Motor neuron (in vitro differentiated cells): ENCODE results near the gene CENPC. TPM values are rescaled to one million over a fixed set of nuclear protein-coding genes. Genes with fewer than 3 reads are reported as not detected.
"Not testable (repeated sequence)": the region's sequence is repeated elsewhere in the genome, so short reads cannot be mapped to it uniquely, and the experiment has no call there.

Experiments
- ATAC-seq, 8 experiments: fragments of 200-7000 bp; cut with Tn5 transposase; replicated peaks in 6 of 8; 2 replicates each; pipeline ENCODE4 v1.8.0; 2021; ENCODE audit warnings: mild to moderate bottlenecking in 8 of 8, moderate library complexity in 8 of 8
- H3K27ac ChIP-seq, 2 donors: fragments of 250-450 bp; sonication (Bioruptor Pico); 2 replicates each; pipeline ENCODE4 v1.9.0; 2021; ENCODE audit warnings: antibody characterized with exemption in 2 of 2, mild to moderate bottlenecking in 2 of 2, moderate library complexity in 1 of 2
- H3K4me1 ChIP-seq, 2 donors: fragments of 250-450 bp; sonication (Bioruptor Pico); replicated peaks in 1 of 2; 2 replicates each; pipeline ENCODE4 v1.6.1; 2021; ENCODE audit warnings: antibody characterized with exemption in 2 of 2, mild to moderate bottlenecking in 2 of 2, moderate library complexity in 1 of 2
- H3K4me3 ChIP-seq, 5 donors: fragments of 250-450 bp; sonication (Bioruptor Pico); 2 replicates each; pipeline ENCODE4 v1.9.0; 2021; ENCODE audit warnings: antibody characterized with exemption in 5 of 5, mild to moderate bottlenecking in 5 of 5, moderate library complexity in 4 of 5
- WGBS, 10 experiments: fragments of 450-650 bp; shearing (Covaris generic); methylation state at CpG; one replicate each; pipeline ENCODE4 v1.0.0; 2022; 5-methylcytosine and 5-hydroxymethylcytosine counted together
- in situ Hi-C, 9 experiments: fragments of 400-800 bp; cut with MboI; loops; one replicate each; pipeline ENCODE4 v1.15.0; 2021; ENCODE audit warnings: low sequenced_read_pairs in 9 of 9, low pct_unique_long_range_greater_than_20kb in 2 of 9; ENCODE audit not compliant: unreplicated experiment in 9 of 9
- total RNA-seq, 8 experiments: library from RNA; unstranded; fragments of 300-600 nt; gene quantifications; 2 replicates each; pipeline versions ENCODE4 v1.2.3 to v1.2.4, GENCODE V29; 2022

CENPC gene
- total RNA-seq, 8 experiments from 2014 or later: 9.8 to 39.9 (median 15.0) TPM

DNA sequence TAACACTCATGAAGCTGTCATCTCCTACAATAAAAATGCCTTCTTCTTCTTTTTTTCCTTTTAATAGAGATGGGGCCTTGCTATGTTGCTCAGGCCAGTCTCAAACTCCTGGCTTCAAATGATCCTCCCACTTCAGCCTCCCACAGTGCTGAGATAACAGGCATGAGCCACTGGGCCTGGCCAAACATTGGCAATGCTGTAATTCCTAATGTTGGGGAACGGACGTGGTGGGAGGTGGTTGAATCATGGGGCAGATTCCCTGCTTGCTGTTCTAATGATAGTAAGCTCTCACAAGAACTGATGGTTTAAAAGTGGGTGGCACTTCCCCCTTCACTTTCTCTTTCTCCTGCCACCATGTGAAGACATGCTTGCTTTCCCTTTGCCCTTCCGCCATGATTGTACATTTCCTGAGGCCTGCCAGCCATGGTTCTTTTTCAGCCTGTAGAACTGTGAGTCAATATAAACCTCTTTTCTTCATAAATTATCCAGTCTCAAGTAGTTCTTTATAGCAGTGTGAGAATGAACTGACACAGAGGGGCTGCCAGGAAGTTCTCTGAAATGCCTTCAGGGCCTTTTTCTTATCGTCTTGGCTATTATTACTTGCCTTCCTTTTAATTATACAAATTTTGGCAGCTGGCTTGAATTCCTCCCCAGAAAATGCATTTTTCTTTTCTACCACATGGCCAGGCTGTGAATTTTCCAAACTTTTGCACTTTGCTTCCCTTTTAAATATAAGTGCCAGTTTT, 93.0 kb downstream of the CENPC start:
- 43 to 100% (median 81%) methylated on average over 1 to 4 of the region's 4 CpGs; no CpG with 5 or more reads in 1 of the 10 experiments for WGBS, 10 experiments
- ATAC-seq: peak in 3 of 8 experiments; percentile 46 to 62 (median 55)
- in situ Hi-C loops: no loop called here

DNA sequence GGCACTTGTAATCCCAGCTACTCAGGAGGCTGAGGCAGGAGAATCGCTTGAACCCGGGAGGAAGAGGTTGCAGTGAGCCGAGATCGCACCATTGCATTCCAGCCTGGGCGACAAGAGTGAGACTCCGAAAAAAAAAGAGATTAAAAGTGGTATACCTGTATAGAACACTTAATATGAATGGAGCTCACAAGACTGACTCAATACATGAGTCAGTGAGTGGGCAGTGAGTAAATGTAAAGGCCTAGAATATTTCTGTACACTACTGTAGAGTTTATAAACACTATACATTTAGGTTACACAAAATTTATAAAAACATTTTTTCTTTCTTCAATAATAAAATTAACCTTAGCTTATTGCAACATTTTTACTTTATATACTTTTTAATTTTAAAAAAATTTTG, 93.8 kb downstream of the CENPC start:
- H3K27ac ChIP-seq: no peak overlapping the region
- 90 to 100% (median 96%) methylated on average over 3 to 6 of the region's 6 CpGs; no CpG with 5 or more reads in 2 of the 10 experiments for WGBS, 10 experiments
- H3K4me1 ChIP-seq: no peaks in the 10 kb centered on the region
- no peak overlapping the region for H3K4me3 ChIP-seq
- no peak for ATAC-seq
- in situ Hi-C loops: no loop called here

More for the DNA sequence above, 93.0 kb downstream of the CENPC start:
- no peaks in the 10 kb centered on the region for H3K4me1 ChIP-seq
- no peak overlapping the region for H3K27ac ChIP-seq
- no peak overlapping the region for H3K4me3 ChIP-seq

DNA sequence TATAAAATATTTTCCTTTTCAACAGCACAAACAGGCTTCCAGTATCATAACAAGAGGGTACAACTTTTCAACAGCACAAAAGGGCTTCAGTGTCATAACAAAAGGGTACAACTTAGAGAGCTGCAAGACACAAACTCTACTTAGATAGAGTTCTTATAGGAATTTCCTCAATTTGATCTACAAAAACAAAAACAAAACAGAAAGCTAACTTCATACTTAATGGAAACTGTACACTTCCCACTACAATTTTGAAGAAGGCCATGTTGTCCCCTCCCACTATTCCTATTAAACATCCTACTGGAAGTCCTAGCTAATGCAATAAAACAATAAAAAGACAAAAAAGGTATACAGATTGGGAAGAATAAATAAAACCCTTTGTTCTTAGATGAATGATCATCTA, 96.7 kb downstream of the CENPC start:
- H3K27ac ChIP-seq: no peak overlapping the region

DNA sequence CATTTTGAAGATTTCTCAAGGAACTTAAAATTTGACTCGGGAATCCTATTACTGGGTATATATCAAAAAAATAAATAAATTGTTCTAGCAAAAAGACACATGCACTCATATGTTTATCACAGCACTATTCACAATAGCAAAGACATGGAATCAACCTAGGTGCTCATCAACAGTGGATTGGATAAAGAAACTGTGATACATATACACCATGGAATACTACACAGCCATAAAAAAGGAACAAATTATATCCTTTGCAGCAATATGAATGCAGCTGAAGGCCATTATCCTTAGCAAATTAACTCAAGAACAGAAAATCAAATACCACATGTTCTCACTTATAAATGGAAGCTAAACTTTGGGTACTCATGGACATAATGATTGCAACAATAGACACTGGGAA, 97.4 kb downstream of the CENPC start:
- WGBS, 10 experiments: 88 to 100% (median 100%) methylated on average over 1 of the region's 1 CpG; no CpG with 5 or more reads in 2 of the 10 experiments
- Histone ChIP-seq H3K4me1 (no peaks in the 10 kb centered on the region), H3K4me3 (no peak overlapping the region), H3K27ac (no peak overlapping the region)
- in situ Hi-C loops: no loop called here
- ATAC-seq: no peak

More for the DNA sequence above, 96.7 kb downstream of the CENPC start:
- Histone ChIP-seq H3K4me1 (no peaks in the 10 kb centered on the region), H3K4me3 (no peak overlapping the region)
- ATAC-seq: no peak
- in situ Hi-C loops: no loop called here

DNA sequence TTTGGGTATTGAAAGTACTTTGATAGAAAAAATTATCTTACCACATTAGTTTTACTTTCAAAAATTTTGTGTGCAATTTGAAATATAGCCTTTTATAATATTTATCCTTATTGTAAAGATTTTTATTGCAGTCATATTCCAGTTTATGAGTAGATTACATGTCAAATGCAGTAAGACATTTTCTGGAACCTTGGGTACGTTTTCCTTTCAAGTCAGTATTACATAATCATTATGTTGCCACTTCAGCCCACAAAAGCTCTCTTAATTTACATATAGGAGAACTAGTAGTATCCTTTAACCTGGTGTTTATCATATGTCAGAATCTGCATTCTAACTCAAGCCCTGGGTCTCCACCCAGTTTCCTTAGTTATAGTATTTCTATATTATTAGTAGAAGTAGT, 98.5 kb downstream of the CENPC start:
- ATAC-seq: no peak
- Histone ChIP-seq H3K4me3 (no peak overlapping the region), H3K27ac (no peak overlapping the region), H3K4me1 (no peaks in the 10 kb centered on the region)
- in situ Hi-C loops: no loop called here
- WGBS, 10 experiments: 57 to 100% (median 82%) methylated on average over 1 of the region's 1 CpG; no CpG with 5 or more reads in 1 of the 10 experiments

DNA sequence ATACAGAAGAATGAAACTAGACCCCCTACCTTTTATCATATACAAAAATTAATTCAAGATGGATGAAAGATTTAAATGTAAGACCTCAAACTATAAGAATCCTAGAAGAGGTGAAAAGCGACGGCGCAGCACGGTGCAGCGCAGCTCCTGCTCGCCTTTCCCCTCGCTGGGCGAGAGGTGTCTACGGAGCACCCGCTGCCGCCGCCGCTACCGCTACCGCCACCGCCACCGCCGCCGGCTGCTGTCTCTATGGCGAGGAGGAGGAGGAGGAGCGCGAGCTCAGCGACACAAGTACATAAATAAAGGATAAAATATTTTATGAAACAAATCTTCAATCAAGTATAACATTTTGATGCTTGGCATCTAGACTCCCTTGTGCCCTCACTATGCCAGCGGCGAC, 99.4 kb downstream of the CENPC start:
- H3K4me1 ChIP-seq, ATAC-seq, in situ Hi-C loops, H3K27ac ChIP-seq, H3K4me3 ChIP-seq: not testable (repeated sequence)
- WGBS, 10 experiments: 76 to 100% (median 99%) methylated on average over 2 to 15 of the region's 25 CpGs; no CpG with 5 or more reads in 4 of the 10 experiments

DNA sequence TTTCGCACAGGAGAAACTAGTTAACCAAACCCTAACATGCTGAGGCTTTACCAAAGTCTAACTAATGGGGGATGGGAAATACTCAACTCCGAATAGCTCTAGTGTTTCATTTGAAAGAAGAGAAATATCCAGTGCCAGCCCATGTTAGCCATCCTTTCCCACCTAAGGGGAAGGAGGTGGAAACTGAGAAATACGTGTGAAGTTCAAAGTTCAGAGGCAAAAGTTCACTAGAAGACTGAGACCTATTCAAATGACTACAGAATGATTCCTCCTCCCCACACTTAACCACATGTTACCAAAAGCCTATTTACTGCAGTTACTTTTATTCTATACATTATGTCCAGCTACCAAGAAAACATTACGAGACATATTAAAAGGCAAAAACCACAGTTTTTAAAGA, 106.3 kb downstream of the CENPC start:
- ATAC-seq: no peak
- 74 to 100% (median 99%) methylated on average over 1 to 3 of the region's 4 CpGs for WGBS, 10 experiments
- H3K4me1 ChIP-seq: peaks cover 0 to 7% of the 10 kb centered on the region in 2 donors
- in situ Hi-C loops: no loop called here
- no peak overlapping the region for H3K4me3 ChIP-seq
- no peak overlapping the region for H3K27ac ChIP-seq

DNA sequence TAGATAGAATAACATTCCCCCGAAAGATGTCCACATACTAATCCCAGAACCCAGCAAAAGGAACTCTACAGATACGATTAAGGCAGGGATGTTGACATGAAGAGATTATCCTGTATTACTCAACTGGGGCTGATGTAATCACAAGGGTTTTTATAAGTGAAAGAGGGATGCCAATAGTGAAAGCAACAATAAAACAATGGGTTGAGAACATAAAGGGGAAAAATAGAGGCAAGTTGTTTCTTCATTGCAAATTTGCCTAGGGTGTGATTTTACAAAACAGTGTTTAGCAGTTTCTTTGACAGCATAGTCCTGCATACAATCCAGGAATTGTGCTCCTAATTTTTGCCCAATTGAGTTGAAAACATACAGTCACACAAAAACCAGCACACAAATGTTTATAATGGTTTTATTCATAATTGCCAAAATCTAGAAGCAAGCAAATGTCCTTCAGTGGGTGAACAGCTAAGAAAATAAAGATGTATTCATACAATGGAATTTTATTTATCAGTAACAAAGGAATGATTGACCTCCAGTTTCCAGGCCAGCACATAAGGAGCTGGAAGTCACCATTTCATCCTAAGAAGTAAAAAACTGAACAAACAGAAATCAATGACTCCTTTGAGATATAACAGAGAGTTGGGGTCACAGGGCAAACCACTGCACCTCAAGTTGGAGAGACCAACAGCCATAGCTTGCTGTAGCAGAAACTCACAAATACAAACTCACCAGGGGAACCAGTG, 107.2 kb downstream of the CENPC start:
- 22 to 100% (median 92%) methylated on average over 1 to 2 of the region's 2 CpGs for WGBS, 10 experiments
- H3K27ac ChIP-seq: no peak overlapping the region
- peak in 2 of 8 experiments; percentile 41 to 43 for ATAC-seq
- in situ Hi-C loops: no loop called here
- no peak overlapping the region for H3K4me3 ChIP-seq
- peaks cover 0 to 8% of the 10 kb centered on the region in 2 donors for H3K4me1 ChIP-seq

DNA sequence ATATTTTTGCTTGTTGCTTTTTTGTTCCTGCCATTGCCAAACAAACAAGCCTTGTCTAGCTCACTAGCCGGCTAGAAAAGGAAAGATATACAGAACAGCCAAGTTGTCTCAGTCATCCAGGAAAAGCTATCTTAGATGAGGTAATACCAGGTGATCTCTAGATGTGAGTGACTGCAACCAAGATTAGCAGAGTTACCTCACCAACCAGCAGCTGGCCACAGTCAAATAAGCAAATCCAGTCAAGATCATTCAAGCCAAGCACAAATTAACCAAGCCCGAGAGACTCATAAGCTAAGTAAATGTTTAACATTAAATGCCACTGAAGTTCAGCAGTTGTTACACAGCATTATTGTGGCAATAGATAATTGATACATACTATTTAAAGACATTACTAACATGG, 108.6 kb downstream of the CENPC start:
- no peak for ATAC-seq
- peaks cover 0 to 8% of the 10 kb centered on the region in 2 donors for H3K4me1 ChIP-seq
- in situ Hi-C loops: no loop called here
- WGBS, 10 experiments: 67 to 100% (median 91%) methylated on average over 1 to 2 of the region's 2 CpGs; no CpG with 5 or more reads in 2 of the 10 experiments
- no peak overlapping the region for H3K27ac ChIP-seq
- H3K4me3 ChIP-seq: no peak overlapping the region

DNA sequence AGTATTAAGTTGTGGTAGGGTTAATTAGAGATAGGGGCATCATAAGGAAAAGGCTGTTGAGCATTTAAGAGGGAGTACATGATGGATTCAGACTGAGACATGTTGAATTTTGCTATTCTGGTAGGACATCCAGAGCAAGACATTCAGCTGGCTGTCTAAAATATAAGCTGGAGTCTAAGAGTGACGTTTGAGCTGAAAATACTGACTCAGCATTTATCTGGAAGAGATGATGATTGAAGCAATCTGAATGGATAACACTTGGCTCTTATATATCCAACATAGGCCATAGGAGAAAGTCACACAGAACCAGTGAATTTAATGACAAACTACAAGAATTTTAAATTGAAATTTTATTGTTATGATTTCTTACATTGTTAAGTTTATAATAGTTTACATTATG, 114.3 kb downstream of the CENPC start:
- WGBS, 10 experiments: 0 to 100% (median 47%) methylated on average over 1 of the region's 1 CpG
- in situ Hi-C loops: no loop called here
- H3K27ac ChIP-seq: no peak overlapping the region
- no peak overlapping the region for H3K4me3 ChIP-seq
- ATAC-seq: no peak
- peaks cover 0 to 8% of the 10 kb centered on the region in 2 donors for H3K4me1 ChIP-seq

DNA sequence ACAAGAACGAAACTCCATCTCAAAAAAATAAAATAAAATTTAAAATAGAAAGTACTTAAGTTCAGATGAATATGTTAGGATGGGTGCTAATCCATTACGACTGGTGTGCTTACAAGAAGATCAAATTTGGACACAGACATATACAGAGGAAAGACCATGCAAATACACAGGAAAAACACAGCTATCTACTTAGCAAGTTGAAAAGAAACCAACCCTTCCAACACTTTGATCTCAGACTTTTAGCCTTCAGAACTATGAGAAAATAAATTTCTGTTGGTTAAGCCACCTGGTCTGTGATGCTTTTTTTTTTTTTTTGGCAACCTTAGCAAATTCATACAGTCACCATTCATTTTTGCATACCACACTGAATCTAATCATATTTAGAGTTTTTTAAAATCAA, 116.5 kb downstream of the CENPC start:
- H3K4me1 ChIP-seq: no peaks in the 10 kb centered on the region
- no peak for ATAC-seq
- H3K4me3 ChIP-seq: no peak overlapping the region
- in situ Hi-C loops: no loop called here
- WGBS, 10 experiments: 71 to 100% (median 96%) methylated on average over 1 to 2 of the region's 2 CpGs
- no peak overlapping the region for H3K27ac ChIP-seq
